Caco-2 (cell line): ENCODE measurements around the gene COL26A1. TPM values are rescaled to one million over a fixed set of nuclear protein-coding genes. Genes with fewer than 3 reads are reported as not detected.
A peak's percentile ranks its signal among the peaks of the same experiment; 100 is the strongest.

Source experiments
- BruUV-seq: library from RNA; stranded (reverse); fragments of 400-500 nt; replicated peaks from 2 replicates; lab custom pipeline; 2021; lab: Mats Ljungman, UMichigan
- CTCF ChIA-PET: fragments of 300-600 bp; sonication (Branson Sonifier 250); formaldehyde crosslinking; loops from one replicate; lab custom pipeline; 2022; ENCODE audit warnings: antibody characterized with exemption; lab: Charles Lee
- POLR2A ChIA-PET: fragments of 300-600 bp; sonication (Branson Sonifier 250); formaldehyde crosslinking; loops from one replicate; lab custom pipeline; 2022; ENCODE audit warnings: antibody characterized with exemption; lab: Charles Lee
- DNase-seq, 2 experiments: peaks; one replicate each; pipeline versions ENCODE4 v3.0.0 to v3.0.0-alpha.2; 2020 to 2022
- H3K27me3 ChIP-seq: replicated peaks from 2 replicates; pipeline ENCODE4 v1.6.0; 2011; ENCODE audit warnings: low read length; ENCODE audit not compliant: control insufficient read depth, insufficient read depth
- H3K36me3 ChIP-seq: 2 replicates; pipeline ENCODE4 v1.5.1; 2011; ENCODE audit warnings: low read length; ENCODE audit not compliant: control insufficient read depth, insufficient read depth
- H3K4me1 ChIP-seq: fragments of 250-450 bp; sonication (Bioruptor Pico); 2 replicates; pipeline ENCODE4 v1.5.1; 2020; ENCODE audit warnings: mild to moderate bottlenecking
- H3K4me3 ChIP-seq: 2 replicates; pipeline ENCODE4 v1.5.1; 2011; ENCODE audit warnings: low read depth, mild to moderate bottlenecking, control low read depth, low read length
- H3K9me3 ChIP-seq: fragments of 250-450 bp; sonication (Bioruptor Pico); 2 replicates; pipeline ENCODE4 v1.5.1; 2020; ENCODE audit warnings: mild to moderate bottlenecking, moderate library complexity
- H3K27ac Mint-ChIP-seq: one replicate; pipeline ENCODE4 v1.8.0; 2022; ENCODE audit warnings: mixed read lengths; ENCODE audit not compliant: unreplicated experiment
- H3K27me3 Mint-ChIP-seq: one replicate; pipeline ENCODE4 v1.8.0; 2022; ENCODE audit warnings: mixed read lengths; ENCODE audit not compliant: insufficient read depth, unreplicated experiment
- H3K36me3 Mint-ChIP-seq: one replicate; pipeline ENCODE4 v1.8.0; 2022; ENCODE audit warnings: mild to moderate bottlenecking, mixed read lengths; ENCODE audit not compliant: insufficient read depth, unreplicated experiment
- H3K4me1 Mint-ChIP-seq: one replicate; pipeline ENCODE4 v1.8.0; 2022; ENCODE audit warnings: low read depth, mixed read lengths; ENCODE audit not compliant: unreplicated experiment
- H3K4me3 Mint-ChIP-seq: one replicate; pipeline ENCODE4 v1.8.0; 2022; ENCODE audit warnings: mild to moderate bottlenecking, moderate library complexity, mixed read lengths; ENCODE audit not compliant: unreplicated experiment
- H3K9me3 Mint-ChIP-seq: one replicate; pipeline ENCODE4 v1.8.0; 2022; ENCODE audit warnings: mixed read lengths; ENCODE audit not compliant: unreplicated experiment
- intact Hi-C: fragments of 100-400 bp; cut with micrococcal nuclease; formaldehyde crosslinking; loops from one replicate; pipeline ENCODE4 v1.10.0; 2022; ENCODE audit not compliant: unreplicated experiment
- total RNA-seq: library from RNA; stranded (reverse); gene quantifications from 2 replicates; pipeline ENCODE4 v1.2.3, GENCODE V29; 2022
- TF ChIP-seq, protein P1 (sequence below), 2 experiments: fragments of 200-600 bp in 1 of 2; IDR thresholded peaks; 1 replicate in 1 of 2; 2 replicates in 1 of 2; pipeline versions ENCODE4 v1.5.1 to v1.8.0; 2011 to 2022; ENCODE audit warnings: antibody characterized with exemption in 1 of 2, control low read depth in 1 of 2, inconsistent platforms in 1 of 2, low read depth in 1 of 2, low read length in 1 of 2, mild to moderate bottlenecking in 1 of 2, moderate library complexity in 1 of 2; ENCODE audit not compliant: insufficient read depth in 1 of 2, severe bottlenecking in 1 of 2, unreplicated experiment in 1 of 2

Gene COL26A1
- total RNA-seq, 1 experiment from 2014 or later: 23.3 TPM

DNA sequence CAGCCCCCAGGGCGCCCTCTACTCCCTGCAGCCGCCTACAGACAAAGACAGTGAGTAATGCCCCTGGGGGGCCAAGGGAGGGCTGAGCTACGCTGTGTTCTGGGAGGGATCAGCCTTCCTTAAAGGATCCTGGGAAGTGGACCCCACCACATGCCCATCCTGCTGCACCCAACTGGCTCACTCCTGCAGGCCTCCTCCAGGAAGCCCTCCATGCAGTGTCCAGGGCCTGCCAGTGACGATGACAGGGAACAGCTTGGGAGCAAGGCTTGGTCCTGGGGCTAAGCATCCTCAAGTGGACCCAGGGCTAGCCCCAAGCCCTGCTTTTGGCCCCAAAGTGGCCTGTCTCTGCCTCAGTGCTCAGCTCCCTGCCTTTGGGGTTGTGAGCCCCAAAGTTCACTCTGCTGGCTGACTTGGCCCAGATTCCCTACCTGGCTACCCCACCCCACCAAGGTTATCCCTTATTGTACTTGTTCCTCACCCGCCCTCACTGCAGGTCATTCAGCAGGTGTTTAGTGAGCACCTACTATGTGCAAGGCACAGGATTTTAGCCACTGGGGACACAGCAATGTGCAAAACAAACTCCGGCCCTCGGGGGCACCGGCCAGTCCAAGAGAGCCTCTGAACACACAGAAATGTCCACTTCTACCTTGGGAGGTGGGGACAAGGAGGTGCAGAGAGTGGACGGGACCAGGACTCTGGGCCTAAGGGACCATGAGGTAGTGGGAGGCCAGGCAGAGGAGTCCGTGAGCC, 182.9 kb downstream of the COL26A1 start:
- Mint-ChIP-seq H3K4me3 (no peak overlapping the region), H3K4me1 (no peaks in the 10 kb centered on the region), H3K36me3 (peaks cover 15% of the 10 kb centered on the region), H3K27ac (no peak overlapping the region), H3K9me3 (no peaks in the 10 kb centered on the region), H3K27me3 (no peaks in the 10 kb centered on the region)
- POLR2A ChIA-PET: no interaction called here
- 0 out of 2 replicates have a peak, but pooled peaks cover 3% of the 10 kb centered on the region for H3K4me1 ChIP-seq
- H3K36me3 ChIP-seq: peaks cover 2% of the 10 kb centered on the region; the same call in 1 of the 2 replicates
- H3K9me3 ChIP-seq: no peaks in the 10 kb centered on the region
- no TSS peak for BruUV-seq
- TF ChIP-seq, protein P1, sequence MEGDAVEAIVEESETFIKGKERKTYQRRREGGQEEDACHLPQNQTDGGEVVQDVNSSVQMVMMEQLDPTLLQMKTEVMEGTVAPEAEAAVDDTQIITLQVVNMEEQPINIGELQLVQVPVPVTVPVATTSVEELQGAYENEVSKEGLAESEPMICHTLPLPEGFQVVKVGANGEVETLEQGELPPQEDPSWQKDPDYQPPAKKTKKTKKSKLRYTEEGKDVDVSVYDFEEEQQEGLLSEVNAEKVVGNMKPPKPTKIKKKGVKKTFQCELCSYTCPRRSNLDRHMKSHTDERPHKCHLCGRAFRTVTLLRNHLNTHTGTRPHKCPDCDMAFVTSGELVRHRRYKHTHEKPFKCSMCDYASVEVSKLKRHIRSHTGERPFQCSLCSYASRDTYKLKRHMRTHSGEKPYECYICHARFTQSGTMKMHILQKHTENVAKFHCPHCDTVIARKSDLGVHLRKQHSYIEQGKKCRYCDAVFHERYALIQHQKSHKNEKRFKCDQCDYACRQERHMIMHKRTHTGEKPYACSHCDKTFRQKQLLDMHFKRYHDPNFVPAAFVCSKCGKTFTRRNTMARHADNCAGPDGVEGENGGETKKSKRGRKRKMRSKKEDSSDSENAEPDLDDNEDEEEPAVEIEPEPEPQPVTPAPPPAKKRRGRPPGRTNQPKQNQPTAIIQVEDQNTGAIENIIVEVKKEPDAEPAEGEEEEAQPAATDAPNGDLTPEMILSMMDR (IDR thresholded peaks at IDR 0.05; ENCODE audit: insufficient read depth in 1 of 2, low read depth in 1 of 2, low read length in 1 of 2, severe bottlenecking in 1 of 2, unreplicated experiment in 1 of 2): no peak
- no peak overlapping the region for H3K4me3 ChIP-seq
- intact Hi-C loops: no loop called here
- CTCF ChIA-PET: no interaction called here
- no peak for DNase-seq
- no peaks in the 10 kb centered on the region for H3K27me3 ChIP-seq

DNA sequence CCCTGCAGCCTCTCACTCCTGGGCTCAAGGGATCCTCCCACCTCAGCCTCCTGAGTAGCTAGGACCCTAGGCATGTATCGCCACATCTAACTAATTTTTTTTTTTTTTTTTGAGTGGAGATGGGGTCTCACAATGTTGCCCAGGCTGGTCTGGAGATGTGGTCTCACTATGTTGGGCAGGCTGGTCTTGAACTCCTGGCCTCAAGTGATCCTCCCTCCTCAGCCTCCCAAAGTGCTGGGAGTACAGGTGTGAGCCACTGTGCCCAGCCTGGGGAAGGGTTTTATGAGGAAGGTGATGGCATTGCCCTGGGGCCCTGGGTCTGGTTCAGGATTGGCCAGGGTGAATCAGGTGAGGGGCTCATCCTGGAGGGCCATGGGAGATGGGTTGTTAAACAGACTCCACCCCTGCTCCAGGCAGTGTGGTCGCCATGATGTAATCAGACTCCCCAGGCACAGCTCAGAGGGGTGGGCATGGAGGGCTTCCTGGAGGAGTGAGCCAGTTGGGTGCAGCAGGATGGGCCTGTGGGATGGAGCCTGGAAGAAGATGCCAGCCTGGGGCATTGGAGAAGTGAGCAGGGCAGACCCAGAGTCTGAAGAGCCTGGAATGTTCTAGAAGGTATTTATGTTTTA, 183.7 kb downstream of the COL26A1 start:
- no peak for DNase-seq
- H3K36me3 ChIP-seq: peaks cover 2% of the 10 kb centered on the region; the same call in 1 of the 2 replicates
- H3K4me3 ChIP-seq: no peak overlapping the region
- TF ChIP-seq, protein P1 (IDR thresholded peaks at IDR 0.05; ENCODE audit: insufficient read depth in 1 of 2, low read depth in 1 of 2, low read length in 1 of 2, severe bottlenecking in 1 of 2, unreplicated experiment in 1 of 2): no peak
- Mint-ChIP-seq H3K4me3 (no peak overlapping the region), H3K9me3 (no peaks in the 10 kb centered on the region), H3K27ac (no peak overlapping the region), H3K4me1 (no peaks in the 10 kb centered on the region), H3K36me3 (peaks cover 15% of the 10 kb centered on the region), H3K27me3 (no peaks in the 10 kb centered on the region)
- H3K9me3 ChIP-seq: no peaks in the 10 kb centered on the region
- intact Hi-C loops: no loop called here
- H3K4me1 ChIP-seq: 0 out of 2 replicates have a peak, but pooled peaks cover 6% of the 10 kb centered on the region
- no peaks in the 10 kb centered on the region for H3K27me3 ChIP-seq
- POLR2A ChIA-PET: no interaction called here
- CTCF ChIA-PET: no interaction called here
- BruUV-seq: no TSS peak

GRCh38 chr7:101547022-101547915, 184.6 kb downstream of the COL26A1 start:
- H3K9me3 ChIP-seq: no peaks in the 10 kb centered on the region
- H3K36me3 ChIP-seq: peaks cover 2% of the 10 kb centered on the region; the same call in 1 of the 2 replicates
- H3K4me3 ChIP-seq: no peak overlapping the region
- no peak overlapping the region for H3K4me3 Mint-ChIP-seq
- peaks cover 15% of the 10 kb centered on the region for H3K36me3 Mint-ChIP-seq
- TF ChIP-seq, protein P1 (IDR thresholded peaks at IDR 0.05; ENCODE audit: insufficient read depth in 1 of 2, low read depth in 1 of 2, low read length in 1 of 2, severe bottlenecking in 1 of 2, unreplicated experiment in 1 of 2): no peak
- H3K27me3 ChIP-seq: no peaks in the 10 kb centered on the region
- 0 out of 2 replicates have a peak, but pooled peaks cover 6% of the 10 kb centered on the region for H3K4me1 ChIP-seq
- H3K27ac Mint-ChIP-seq: no peak overlapping the region
- CTCF ChIA-PET: no interaction called here
- H3K4me1 Mint-ChIP-seq: no peaks in the 10 kb centered on the region
- intact Hi-C loops: no loop called here
- POLR2A ChIA-PET: interaction anchor here (0.6 kb wide), 1 partner anchor 249 kb away, joined by 3 read pairs; no protein-coding TSS in a partner anchor
- no peaks in the 10 kb centered on the region for H3K9me3 Mint-ChIP-seq
- no peaks in the 10 kb centered on the region for H3K27me3 Mint-ChIP-seq
- BruUV-seq: no TSS peak
- peak in 1 of 2 experiments; percentile 29 for DNase-seq
